Panc1 (cell line): ENCODE results near the gene ZFHX3. TPM values are rescaled to one million over a fixed set of nuclear protein-coding genes. Genes with fewer than 3 reads are reported as not detected.

Experiments used
- ATAC-seq: fragments of 200-7000 bp; cut with Tn5 transposase; 2 replicates; pipeline ENCODE4 v1.9.1; 2020; ENCODE audit warnings: mild to moderate bottlenecking, moderate library complexity
- BruUV-seq: library from RNA; stranded (reverse); fragments of 400-500 nt; replicated peaks from 2 replicates; lab custom pipeline; 2021; lab: Mats Ljungman, UMichigan
- CTCF ChIA-PET: fragments of 300-600 bp; sonication (Branson Sonifier 250); formaldehyde crosslinking; loops from one replicate; lab custom pipeline; 2022; ENCODE audit warnings: antibody characterized with exemption; lab: Charles Lee
- POLR2A ChIA-PET: fragments of 300-600 bp; sonication (Branson Sonifier 250); formaldehyde crosslinking; loops from one replicate; lab custom pipeline; 2022; ENCODE audit warnings: antibody characterized with exemption; lab: Charles Lee
- DNase-seq: peaks from one replicate; pipeline ENCODE4 v3.0.0-alpha.2; 2010; ENCODE audit warnings: low read depth, low spot score
- H3K27ac ChIP-seq: 2 replicates; pipeline ENCODE4 v1.5.1; 2011; ENCODE audit warnings: mild to moderate bottlenecking, low read length, inconsistent platforms
- H3K27me3 ChIP-seq: fragments of 200-500 bp; sonication (Bioruptor generic); 2 replicates; pipeline ENCODE4 v1.6.0; 2014; ENCODE audit warnings: low read length, inconsistent platforms; ENCODE audit not compliant: control insufficient read depth, insufficient read depth
- H3K36me3 ChIP-seq: fragments of 200-500 bp; sonication (Bioruptor generic); 2 replicates; pipeline ENCODE4 v1.5.1; 2014; ENCODE audit warnings: inconsistent platforms, mild to moderate bottlenecking, low read length, moderate library complexity; ENCODE audit not compliant: control insufficient read depth, insufficient read depth
- H3K4me1 ChIP-seq: 2 replicates; pipeline ENCODE4 v1.5.1; 2011; ENCODE audit warnings: inconsistent platforms, mild to moderate bottlenecking, low read length, moderate library complexity; ENCODE audit not compliant: control insufficient read depth, insufficient read depth
- H3K4me3 ChIP-seq, 2 experiments: 2 replicates each; pipeline ENCODE4 v1.5.1; 2011 to 2012; ENCODE audit warnings: low read depth in 2 of 2, low read length in 2 of 2, mild to moderate bottlenecking in 2 of 2, inconsistent platforms in 1 of 2, moderate library complexity in 1 of 2
- H3K9me3 ChIP-seq: fragments of 200-500 bp; sonication (Bioruptor generic); 2 replicates; pipeline ENCODE4 v1.5.1; 2014; ENCODE audit warnings: low read depth, mild to moderate bottlenecking, inconsistent platforms, low read length, moderate library complexity; ENCODE audit not compliant: control insufficient read depth, insufficient read depth
- CTCF ChIP-seq: fragments of 450-650 bp; IDR thresholded peaks from 2 replicates; pipeline ENCODE4 v1.5.1; 2017; ENCODE audit warnings: mild to moderate bottlenecking
- POLR2AphosphoS5 ChIP-seq: IDR thresholded peaks from 2 replicates; pipeline ENCODE4 v1.6.1; 2012; ENCODE audit warnings: mild to moderate bottlenecking, low read depth, low read length, moderate library complexity
- REST ChIP-seq, 2 experiments: IDR thresholded peaks; 2 replicates each; pipeline ENCODE4 v1.6.1; 2011 to 2012; ENCODE audit warnings: low read depth in 2 of 2, control low read depth in 1 of 2, low read length in 1 of 2, mild to moderate bottlenecking in 1 of 2, moderate library complexity in 1 of 2; ENCODE audit not compliant: insufficient read depth in 1 of 2
- SIN3A ChIP-seq: IDR thresholded peaks from 2 replicates; pipeline ENCODE4 v1.6.1; 2012; ENCODE audit warnings: low read depth, mild to moderate bottlenecking, low read length, moderate library complexity, borderline replicate concordance; ENCODE audit not compliant: insufficient read depth
- TCF7L2 ChIP-seq: IDR thresholded peaks from 2 replicates; pipeline ENCODE4 v1.6.1; 2011; ENCODE audit warnings: mild to moderate bottlenecking, low read depth, low read length, inconsistent platforms
- in situ Hi-C: cut with HindIII; loops from 2 replicates; pipeline ENCODE4 v1.10.0; 2016; ENCODE audit warnings: low sequenced_read_pairs, low pct_unique_long_range_greater_than_20kb
- intact Hi-C: fragments of 100-400 bp; cut with micrococcal nuclease; formaldehyde crosslinking; loops from one replicate; pipeline ENCODE4 v1.10.0; 2022; ENCODE audit not compliant: unreplicated experiment
- total RNA-seq: library from RNA; stranded (reverse); gene quantifications from one replicate; pipeline ENCODE4 v1.2.1, GENCODE V29; 2021; ENCODE audit not compliant: unreplicated experiment

ZFHX3 gene
- total RNA-seq, 1 experiment from 2014 or later: 7.1 TPM

- no peaks in the 10 kb centered on the region for H3K36me3 ChIP-seq
- CTCF ChIA-PET: no interaction called here
- H3K9me3 ChIP-seq: no peaks in the 10 kb centered on the region
- BruUV-seq: no TSS peak
- no peak overlapping the region for H3K27ac ChIP-seq
- no peaks in the 10 kb centered on the region for H3K27me3 ChIP-seq
- in situ Hi-C loops: no loop called here
- ATAC-seq (no peak), DNase-seq (no peak)
- intact Hi-C loops: no loop called here
- H3K4me1 ChIP-seq: peaks cover 10% of the 10 kb centered on the region
- TF ChIP-seq SIN3A: no peak
- TF ChIP-seq TCF7L2: no peak
- no peak for TF ChIP-seq REST (IDR thresholded peaks at IDR 0.05; ENCODE audit: insufficient read depth in 1 of 2, low read depth in 2 of 2, low read length in 1 of 2)
- TF ChIP-seq CTCF: no peak
- no peak for TF ChIP-seq POLR2AphosphoS5
- POLR2A ChIA-PET: interaction anchor here (0.7 kb wide), 1 partner anchor 734 kb away, joined by 15 read pairs; no protein-coding TSS in a partner anchor
- H3K4me3 ChIP-seq: no peak overlapping the region
Observed at GRCh38 chr16:73025856-73026210, 22.1 kb downstream of the ZFHX3 start.

- no peaks in the 10 kb centered on the region for H3K27me3 ChIP-seq
- no peaks in the 10 kb centered on the region for H3K9me3 ChIP-seq
- BruUV-seq: no TSS peak
- no peak overlapping the region for H3K27ac ChIP-seq
- TF ChIP-seq REST (IDR thresholded peaks at IDR 0.05; ENCODE audit: insufficient read depth in 1 of 2, low read depth in 2 of 2, low read length in 1 of 2) (no peak), SIN3A (no peak), POLR2AphosphoS5 (no peak), TCF7L2 (no peak)
- intact Hi-C loops (no loop called here), in situ Hi-C loops (no loop called here)
- POLR2A ChIA-PET: no interaction called here
- H3K4me1 ChIP-seq: peaks cover 14% of the 10 kb centered on the region
- H3K36me3 ChIP-seq: no peaks in the 10 kb centered on the region
- ATAC-seq: no peak
- H3K4me3 ChIP-seq: no peak overlapping the region
- DNase-seq: no peak
- CTCF ChIA-PET: no interaction called here
Observed at GRCh38 chr16:73025151-73025855, 22.6 kb downstream of the ZFHX3 start.
